IMR-90 (cell line): ENCODE data around the gene PLEKHB1. TPM values are rescaled to one million over a fixed set of nuclear protein-coding genes. Genes with fewer than 3 reads are reported as not detected.

ENCODE experiments used
- polyA plus RNA-seq, 3 experiments: library from polyadenylated mRNA; depleted of rRNA; stranded (reverse); fragments of >200 nt; gene quantifications; 2 replicates each; pipeline ENCODE4 v1.2.3, GENCODE V29; 2012; ENCODE audit warnings: low replicate concordance in 1 of 3
- total RNA-seq: library from RNA; depleted of rRNA; stranded (reverse); fragments of >200 nt; gene quantifications from 2 replicates; pipeline ENCODE4 v1.2.3, GENCODE V29; 2012; rRNA removed

PLEKHB1 gene
- total and polyA plus RNA-seq, 2 of the 4 experiments (the other 2 are of a cell fraction) = 0.36 to 0.86 TPM

Other genes with a start within 250 kb of the PLEKHB1 start
- 13.1 and 13.6 TPM in 2 replicates for gene FAM168A, start 48.5 kb upstream of the PLEKHB1 start, total RNA-seq
- 22.8 and 25.9 TPM in 2 replicates for gene FAM168A, start 48.5 kb upstream of the PLEKHB1 start, polyA plus RNA-seq (2012; rRNA removed)
- gene RAB6A, start 114.5 kb downstream of the PLEKHB1 start, total RNA-seq = 81.0 and 120 TPM in 2 replicates
- 57.9 and 65.5 TPM in 2 replicates for gene RAB6A, start 114.5 kb downstream of the PLEKHB1 start, polyA plus RNA-seq (2012; rRNA removed)
- 24.0 and 30.3 TPM in 2 replicates for gene MRPL48, start 141.3 kb downstream of the PLEKHB1 start, total RNA-seq
- gene MRPL48, start 141.3 kb downstream of the PLEKHB1 start, polyA plus RNA-seq (2012; rRNA removed) = 29.4 and 30.6 TPM in 2 replicates
- gene COA4, start 230.3 kb downstream of the PLEKHB1 start, total RNA-seq = 78.0 and 95.5 TPM in 2 replicates
- 97.4 and 117 TPM in 2 replicates for gene COA4, start 230.3 kb downstream of the PLEKHB1 start, polyA plus RNA-seq (2012; rRNA removed)
- 15.0 and 15.1 TPM in 2 replicates for gene PAAF1, start 230.4 kb downstream of the PLEKHB1 start, total RNA-seq
- gene PAAF1, start 230.4 kb downstream of the PLEKHB1 start, polyA plus RNA-seq (2012; rRNA removed) = 12.6 and 16.4 TPM in 2 replicates